IMR-90 (cell line): Measurements from ENCODE around the gene TNRC6B. TPM values are rescaled to one million over a fixed set of nuclear protein-coding genes. Genes with fewer than 3 reads are reported as not detected.

Experiments
- ATAC-seq: fragments of 200-7000 bp; cut with Tn5 transposase; 2 replicates; pipeline ENCODE4 v1.9.1; 2020; ENCODE audit warnings: low read depth, mild to moderate bottlenecking, moderate library complexity
- BruUV-seq: library from RNA; stranded (reverse); fragments of 400-500 nt; replicated peaks from 2 replicates; lab custom pipeline; 2021; lab: Mats Ljungman, UMichigan
- CTCF ChIA-PET: fragments of 300-600 bp; formaldehyde crosslinking; extraction: SDS; loops from one replicate; lab custom pipeline; 2021; ENCODE audit warnings: antibody characterized with exemption; lab: Yijun Ruan, JAX
- POLR2A ChIA-PET: fragments of 300-600 bp; sonication (Branson Sonifier 250); formaldehyde crosslinking; loops from one replicate; lab custom pipeline; 2022; ENCODE audit warnings: antibody characterized with exemption; ENCODE audit not compliant: unreplicated experiment; lab: Charles Lee
- DNase-seq: peaks from one replicate; pipeline ENCODE4 v3.0.0; 2013
- H2AFZ ChIP-seq: replicated peaks from 2 replicates; pipeline ENCODE3; 2013; ENCODE audit warnings: low read length, mild to moderate bottlenecking; ENCODE audit not compliant: poor library complexity
- H2AK5ac ChIP-seq: 2 replicates; pipeline ENCODE4 v1.6.1; 2013; ENCODE audit warnings: low read depth, low read length, inconsistent platforms
- H2AK9ac ChIP-seq: replicated peaks from 2 replicates; pipeline ENCODE3; 2013; ENCODE audit warnings: mild to moderate bottlenecking, low read depth, low read length, moderate library complexity; ENCODE audit not compliant: poor library complexity
- H2BK120ac ChIP-seq: 2 replicates; pipeline ENCODE4 v1.6.1; 2013; ENCODE audit warnings: low read depth, low read length, inconsistent platforms
- H2BK15ac ChIP-seq: 3 replicates; pipeline ENCODE4 v1.6.1; 2013; ENCODE audit warnings: low read depth, low read length, inconsistent platforms
- H2BK20ac ChIP-seq: 2 replicates; pipeline ENCODE4 v1.6.1; 2013; ENCODE audit warnings: low read depth, mild to moderate bottlenecking, inconsistent platforms, low read length, moderate library complexity
- H2BK5ac ChIP-seq: 2 replicates; pipeline ENCODE4 v1.6.1; 2013; ENCODE audit warnings: mild to moderate bottlenecking, low read depth, low read length, inconsistent platforms; ENCODE audit not compliant: poor library complexity, severe bottlenecking
- H3K14ac ChIP-seq: replicated peaks from 2 replicates; pipeline ENCODE4 v1.6.1; 2013; ENCODE audit warnings: low read depth, low read length, inconsistent platforms
- H3K18ac ChIP-seq: 2 replicates; pipeline ENCODE4 v1.6.1; 2013; ENCODE audit warnings: low read depth, low read length, control low read depth
- H3K23ac ChIP-seq: 2 replicates; pipeline ENCODE4 v1.6.1; 2013; ENCODE audit warnings: low read depth, low read length, inconsistent platforms
- H3K27ac ChIP-seq: 2 replicates; pipeline ENCODE4 v1.5.1; 2013; ENCODE audit warnings: mild to moderate bottlenecking, control low read depth, low read length; ENCODE audit not compliant: insufficient read depth
- H3K27me3 ChIP-seq: 2 replicates; pipeline ENCODE4 v1.6.1; 2013; ENCODE audit warnings: low read length; ENCODE audit not compliant: control insufficient read depth, insufficient read depth
- H3K36me3 ChIP-seq: 2 replicates; pipeline ENCODE4 v1.6.1; 2013; ENCODE audit warnings: low read length, mixed read lengths; ENCODE audit not compliant: control insufficient read depth, insufficient read depth
- H3K4ac ChIP-seq: 2 replicates; pipeline ENCODE4 v1.6.1; 2013; ENCODE audit warnings: low read depth, low read length, inconsistent platforms
- H3K4me1 ChIP-seq: 2 replicates; pipeline ENCODE4 v1.6.1; 2013; ENCODE audit warnings: low read length, mixed read lengths; ENCODE audit not compliant: control insufficient read depth, insufficient read depth
- H3K4me2 ChIP-seq: 2 replicates; pipeline ENCODE4 v1.6.1; 2013; ENCODE audit warnings: low read depth, mild to moderate bottlenecking, control low read depth, low read length, moderate library complexity
- H3K4me3 ChIP-seq: 2 replicates; pipeline ENCODE4 v1.5.1; 2013; ENCODE audit warnings: low read depth, mild to moderate bottlenecking, control low read depth, low read length, moderate library complexity; ENCODE audit not compliant: insufficient read depth
- H3K56ac ChIP-seq: 2 replicates; pipeline ENCODE4 v1.6.1; 2013; ENCODE audit warnings: low read length, inconsistent platforms; ENCODE audit not compliant: insufficient read depth; ENCODE audit errors: extremely low read depth
- H3K79me1 ChIP-seq, 2 experiments: 2 replicates each; pipeline ENCODE4 v1.6.1; 2013; ENCODE audit warnings: low read length in 2 of 2, inconsistent platforms in 1 of 2, low read depth in 1 of 2
- H3K9ac ChIP-seq: 2 replicates; pipeline ENCODE4 v1.6.1; 2013; ENCODE audit warnings: low read depth, low read length, control low read depth
- H3K9me1 ChIP-seq: 2 replicates; pipeline ENCODE4 v1.6.1; 2013; ENCODE audit warnings: low read length, inconsistent platforms; ENCODE audit not compliant: insufficient read depth
- H3K9me3 ChIP-seq: 2 replicates; pipeline ENCODE4 v1.6.1; 2013; ENCODE audit warnings: low read length; ENCODE audit not compliant: control insufficient read depth, insufficient read depth
- H4K20me1 ChIP-seq: 2 replicates; pipeline ENCODE4 v1.6.1; 2013; ENCODE audit warnings: low read length, inconsistent platforms; ENCODE audit not compliant: insufficient read depth
- H4K5ac ChIP-seq: 2 replicates; pipeline ENCODE4 v1.6.1; 2013; ENCODE audit warnings: mild to moderate bottlenecking, low read depth, low read length, control low read depth
- H4K8ac ChIP-seq, 2 experiments: 2 replicates each; pipeline ENCODE4 v1.6.1; 2013; ENCODE audit warnings: low read depth in 2 of 2, low read length in 2 of 2, control low read depth in 1 of 2, inconsistent platforms in 1 of 2
- H4K91ac ChIP-seq: 2 replicates; pipeline ENCODE4 v1.6.1; 2013; ENCODE audit warnings: low read depth, low read length, inconsistent platforms; ENCODE audit not compliant: insufficient read depth
- BHLHE40 ChIP-seq: fragments of 150-350 bp; IDR thresholded peaks from 2 replicates; pipeline ENCODE4 v1.6.1; 2016; ENCODE audit warnings: mild to moderate bottlenecking, low read depth, low read length
- CEBPB ChIP-seq: IDR thresholded peaks from 2 replicates; pipeline ENCODE4 v1.6.1; 2012; ENCODE audit warnings: low read depth, low read length, improper control_type of control experiment
- CHD1 ChIP-seq: IDR thresholded peaks from 2 replicates; pipeline ENCODE4 v1.6.1; 2012; ENCODE audit warnings: low read depth, low read length, improper control_type of control experiment
- FOS ChIP-seq: fragments of 150-350 bp; IDR thresholded peaks from 2 replicates; pipeline ENCODE4 v1.6.1; 2016; ENCODE audit warnings: low read depth, low read length
- MAFK ChIP-seq: IDR thresholded peaks from 2 replicates; pipeline ENCODE4 v1.6.1; 2012; ENCODE audit warnings: low read depth, low read length, improper control_type of control experiment
- MAZ ChIP-seq: IDR thresholded peaks from 2 replicates; pipeline ENCODE4 v1.6.1; 2012; ENCODE audit warnings: low read depth, mild to moderate bottlenecking, low read length, improper control_type of control experiment, moderate library complexity, borderline replicate concordance
- MXI1 ChIP-seq: IDR thresholded peaks from 2 replicates; pipeline ENCODE4 v1.6.1; 2012; ENCODE audit warnings: low read depth, mild to moderate bottlenecking, low read length, moderate library complexity, borderline replicate concordance
- NFE2L2 ChIP-seq: fragments of 150-350 bp; IDR thresholded peaks from 2 replicates; pipeline ENCODE4 v1.6.1; 2016; ENCODE audit warnings: low read depth, mild to moderate bottlenecking, low read length
- POLR2A ChIP-seq: IDR thresholded peaks from 2 replicates; pipeline ENCODE4 v1.6.1; 2012; ENCODE audit warnings: mild to moderate bottlenecking, low read depth, low read length
- RAD21 ChIP-seq: IDR thresholded peaks from 2 replicates; pipeline ENCODE4 v1.6.1; 2012; ENCODE audit warnings: low read length, improper control_type of control experiment
- RCOR1 ChIP-seq: IDR thresholded peaks from 2 replicates; pipeline ENCODE4 v1.6.1; 2012; ENCODE audit warnings: mild to moderate bottlenecking, low read length, improper control_type of control experiment; ENCODE audit not compliant: insufficient replicate concordance
- RFX5 ChIP-seq: IDR thresholded peaks from 2 replicates; pipeline ENCODE4 v1.8.0; 2012; ENCODE audit warnings: low read depth, mild to moderate bottlenecking, low read length, moderate library complexity
- SMC3 ChIP-seq: fragments of 150-350 bp; IDR thresholded peaks from 2 replicates; pipeline ENCODE4 v1.6.1; 2016; ENCODE audit warnings: low read depth, mild to moderate bottlenecking, antibody characterized with exemption, low read length, moderate library complexity
- WGBS, 2 experiments: methylation state at CpG; one replicate each; pipeline versions ENCODE4 v1.1.5 to v1.1.7; 2013; ENCODE audit warnings: missing lambda C conversion rate in 2 of 2; ENCODE audit not compliant: insufficient read length in 1 of 2; ENCODE audit errors: extremely low coverage in 2 of 2; 5-methylcytosine and 5-hydroxymethylcytosine counted together
- dilution Hi-C: fragments of 300-500 bp; cut with HindIII; formaldehyde crosslinking; loops from one replicate; pipeline ENCODE4 v1.14.3; 2018; ENCODE audit warnings: low sequenced_read_pairs; ENCODE audit not compliant: unreplicated experiment
- in situ Hi-C: fragments of 300-500 bp; cut with MboI; formaldehyde crosslinking; loops from 3 replicates; pipeline ENCODE4 v1.14.3; 2019; ENCODE audit warnings: low sequenced_read_pairs, inconsistent platforms, mixed read lengths
- intact Hi-C: fragments of 100-400 bp; cut with micrococcal nuclease; formaldehyde crosslinking; loops from 2 replicates; pipeline ENCODE4 v1.10.0; 2022
- polyA plus RNA-seq, 3 experiments: library from polyadenylated mRNA; depleted of rRNA; stranded (reverse); fragments of >200 nt; gene quantifications; 2 replicates each; pipeline ENCODE4 v1.2.3, GENCODE V29; 2012; ENCODE audit warnings: low replicate concordance in 1 of 3
- total RNA-seq: library from RNA; depleted of rRNA; stranded (reverse); fragments of >200 nt; gene quantifications from 2 replicates; pipeline ENCODE4 v1.2.3, GENCODE V29; 2012
- TF ChIP-seq, protein P1 (sequence below): fragments of 150-350 bp; IDR thresholded peaks from 2 replicates; pipeline ENCODE4 v1.6.1; 2017; ENCODE audit warnings: mild to moderate bottlenecking, antibody characterized with exemption, low read length, low read depth
- TF ChIP-seq, protein P2 (sequence below): fragments of 150-350 bp; IDR thresholded peaks from 2 replicates; pipeline ENCODE4 v1.6.1; 2016; ENCODE audit warnings: low read depth, mild to moderate bottlenecking, low read length, moderate library complexity, borderline replicate concordance
- TF ChIP-seq, protein P3 (sequence below): conservative IDR thresholded peaks from 2 replicates; pipeline ENCODE4 v1.5.1; 2012; ENCODE audit warnings: mild to moderate bottlenecking, low read depth, low read length, improper control_type of control experiment

TNRC6B gene
- total and polyA plus RNA-seq, 2 of the 4 experiments (the other 2 are of a cell fraction) = 3.9 to 17.0 TPM

DNA sequence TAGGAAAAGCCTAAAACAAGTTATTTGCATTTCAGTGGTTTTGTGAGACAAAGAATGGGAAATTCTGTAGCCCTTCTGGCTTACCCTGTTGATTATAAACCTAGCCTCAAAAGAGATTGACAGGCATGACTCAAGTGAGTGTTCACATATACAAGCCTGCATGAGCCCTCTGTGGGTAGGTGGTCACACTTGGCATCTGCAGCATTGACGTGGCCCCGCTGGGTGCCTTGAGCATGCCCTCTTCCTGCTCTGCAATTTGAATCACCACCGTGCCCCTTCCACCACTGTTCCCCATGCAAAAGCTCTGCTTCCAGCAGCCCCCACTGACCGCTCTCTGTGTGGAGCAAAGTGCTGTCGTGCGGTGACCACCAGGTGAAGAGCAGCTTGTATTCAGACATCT, 147.6 kb downstream of the TNRC6B start:
- Histone ChIP-seq H3K27ac (no peak overlapping the region), H3K36me3 (peaks cover 29% of the 10 kb centered on the region), H3K56ac (no peak overlapping the region), H2AK5ac (peak overlapping the region; percentile 2; the same call in 1 of the 2 replicates), H3K4me1 (peaks cover 14% of the 10 kb centered on the region), H4K20me1 (no peaks in the 10 kb centered on the region), H3K4me2 (no peak overlapping the region), H2BK15ac (no peak overlapping the region), H3K9me3 (no peaks in the 10 kb centered on the region), H4K91ac (no peak overlapping the region), H3K4me3 (no peak overlapping the region), H3K4ac (no peak overlapping the region), H4K5ac (no peak overlapping the region), H3K9me1 (peaks cover 16% of the 10 kb centered on the region), H3K27me3 (no peaks in the 10 kb centered on the region), H4K8ac (no peak overlapping the region), H3K9ac (no peak overlapping the region), H3K14ac (no peak overlapping the region), H2BK5ac (no peak overlapping the region), H3K23ac (no peak overlapping the region), H2AFZ (no peak overlapping the region), H2BK20ac (no peak overlapping the region), H3K18ac (no peak overlapping the region), H2BK120ac (no peak overlapping the region), H2AK9ac (peak overlapping the region; percentile 35), H3K79me1 (peaks cover 0 to 24% of the 10 kb centered on the region in 2 experiments; a peak in 2 of 4 replicates)
- no TSS peak for BruUV-seq
- CTCF ChIA-PET = no interaction called here
- intact Hi-C loops (no loop called here), dilution Hi-C loops (no loop called here), in situ Hi-C loops (no loop called here)
- ATAC-seq = no peak
- WGBS, 2 experiments = 84% methylated on average over 3 of the region's 6 CpGs; no CpG with 5 or more reads in 1 of the 2 experiments
- DNase-seq = no peak
- TF ChIP-seq, protein P1, sequence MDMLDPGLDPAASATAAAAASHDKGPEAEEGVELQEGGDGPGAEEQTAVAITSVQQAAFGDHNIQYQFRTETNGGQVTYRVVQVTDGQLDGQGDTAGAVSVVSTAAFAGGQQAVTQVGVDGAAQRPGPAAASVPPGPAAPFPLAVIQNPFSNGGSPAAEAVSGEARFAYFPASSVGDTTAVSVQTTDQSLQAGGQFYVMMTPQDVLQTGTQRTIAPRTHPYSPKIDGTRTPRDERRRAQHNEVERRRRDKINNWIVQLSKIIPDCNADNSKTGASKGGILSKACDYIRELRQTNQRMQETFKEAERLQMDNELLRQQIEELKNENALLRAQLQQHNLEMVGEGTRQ = no peak
- TF ChIP-seq SMC3 = no peak
- TF ChIP-seq MXI1 = no peak
- TF ChIP-seq CHD1 = no peak
- no peak for TF ChIP-seq MAFK
- TF ChIP-seq, protein P2, sequence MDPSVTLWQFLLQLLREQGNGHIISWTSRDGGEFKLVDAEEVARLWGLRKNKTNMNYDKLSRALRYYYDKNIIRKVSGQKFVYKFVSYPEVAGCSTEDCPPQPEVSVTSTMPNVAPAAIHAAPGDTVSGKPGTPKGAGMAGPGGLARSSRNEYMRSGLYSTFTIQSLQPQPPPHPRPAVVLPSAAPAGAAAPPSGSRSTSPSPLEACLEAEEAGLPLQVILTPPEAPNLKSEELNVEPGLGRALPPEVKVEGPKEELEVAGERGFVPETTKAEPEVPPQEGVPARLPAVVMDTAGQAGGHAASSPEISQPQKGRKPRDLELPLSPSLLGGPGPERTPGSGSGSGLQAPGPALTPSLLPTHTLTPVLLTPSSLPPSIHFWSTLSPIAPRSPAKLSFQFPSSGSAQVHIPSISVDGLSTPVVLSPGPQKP = no peak
- TF ChIP-seq RFX5 = no peak
- no peak for TF ChIP-seq CEBPB
- TF ChIP-seq MAZ = no peak
- TF ChIP-seq, protein P3, sequence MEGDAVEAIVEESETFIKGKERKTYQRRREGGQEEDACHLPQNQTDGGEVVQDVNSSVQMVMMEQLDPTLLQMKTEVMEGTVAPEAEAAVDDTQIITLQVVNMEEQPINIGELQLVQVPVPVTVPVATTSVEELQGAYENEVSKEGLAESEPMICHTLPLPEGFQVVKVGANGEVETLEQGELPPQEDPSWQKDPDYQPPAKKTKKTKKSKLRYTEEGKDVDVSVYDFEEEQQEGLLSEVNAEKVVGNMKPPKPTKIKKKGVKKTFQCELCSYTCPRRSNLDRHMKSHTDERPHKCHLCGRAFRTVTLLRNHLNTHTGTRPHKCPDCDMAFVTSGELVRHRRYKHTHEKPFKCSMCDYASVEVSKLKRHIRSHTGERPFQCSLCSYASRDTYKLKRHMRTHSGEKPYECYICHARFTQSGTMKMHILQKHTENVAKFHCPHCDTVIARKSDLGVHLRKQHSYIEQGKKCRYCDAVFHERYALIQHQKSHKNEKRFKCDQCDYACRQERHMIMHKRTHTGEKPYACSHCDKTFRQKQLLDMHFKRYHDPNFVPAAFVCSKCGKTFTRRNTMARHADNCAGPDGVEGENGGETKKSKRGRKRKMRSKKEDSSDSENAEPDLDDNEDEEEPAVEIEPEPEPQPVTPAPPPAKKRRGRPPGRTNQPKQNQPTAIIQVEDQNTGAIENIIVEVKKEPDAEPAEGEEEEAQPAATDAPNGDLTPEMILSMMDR = no peak
- no peak for TF ChIP-seq RAD21
- TF ChIP-seq RCOR1 = no peak
- no peak for TF ChIP-seq POLR2A
- no peak for TF ChIP-seq NFE2L2
- TF ChIP-seq BHLHE40 = no peak
- no peak for TF ChIP-seq FOS
- POLR2A ChIA-PET = no interaction called here
